ENCODE results near the gene PITX2. TPM values are rescaled to one million over a fixed set of nuclear protein-coding genes. Genes with fewer than 3 reads are reported as not detected.

The PITX2 gene
- total and polyA plus RNA-seq, 8 donors = 0.09 to 0.16 TPM; not detected in 6

DNA sequence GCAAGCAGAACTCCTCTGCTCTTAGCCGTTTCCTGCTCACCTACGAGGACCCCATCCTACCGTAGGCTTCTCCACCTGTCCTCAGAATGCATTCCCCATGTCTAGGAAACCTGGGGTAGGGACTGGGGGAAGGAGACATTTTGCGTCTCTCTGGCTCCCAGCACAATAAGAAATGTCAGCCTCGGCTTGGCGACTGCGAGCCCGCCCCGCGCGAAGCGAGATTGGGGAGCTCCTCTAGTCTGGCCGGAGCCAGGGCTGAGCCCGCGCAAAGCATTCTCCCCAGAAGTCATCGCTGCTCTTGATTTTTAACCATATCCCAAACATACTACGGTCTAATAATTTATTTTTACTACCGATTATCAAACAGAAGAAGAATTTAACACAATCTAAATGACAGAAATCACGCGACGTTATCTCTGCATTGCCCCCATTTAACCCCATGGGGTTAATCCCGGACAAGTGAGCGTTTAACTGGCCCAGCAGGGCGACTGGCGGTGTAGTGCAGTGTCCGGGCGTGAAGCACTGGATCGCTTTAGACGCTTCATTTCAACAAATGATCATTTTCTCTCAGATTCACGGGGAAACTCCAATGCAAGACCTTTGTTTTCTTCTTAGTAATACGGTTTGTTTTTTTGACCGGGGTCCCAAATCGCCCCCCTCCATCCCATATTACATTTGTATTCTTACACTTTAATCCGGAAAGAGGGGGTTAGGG is 8.0 kb upstream of the PITX2 start:
- Histone ChIP-seq H3K9me3 (no peaks in the 10 kb centered on the region), H3K4me3 (no peak overlapping the region), H3K4me1 (peaks cover 0 to 8% (median 6%) of the 10 kb centered on the region in 3 donors), H3K27ac (no peak overlapping the region), H3K27me3 (peaks cover 5 to 77% (median 44%) of the 10 kb centered on the region in 4 donors), H3K36me3 (no peaks in the 10 kb centered on the region)
- intact Hi-C loops (cut with DNase I) = loop anchor here in 1 of 3 donors (10.0 kb wide), 2 partner anchors 654 to 994 kb away; no protein-coding TSS in a partner anchor
- 5 to 9% methylated on average over 34 of the region's 34 CpGs for WGBS, 2 donors
- FAIRE-seq = no peak
- ATAC-seq = no peak
- DNase-seq = no peak
- TF ChIP-seq, protein P1, sequence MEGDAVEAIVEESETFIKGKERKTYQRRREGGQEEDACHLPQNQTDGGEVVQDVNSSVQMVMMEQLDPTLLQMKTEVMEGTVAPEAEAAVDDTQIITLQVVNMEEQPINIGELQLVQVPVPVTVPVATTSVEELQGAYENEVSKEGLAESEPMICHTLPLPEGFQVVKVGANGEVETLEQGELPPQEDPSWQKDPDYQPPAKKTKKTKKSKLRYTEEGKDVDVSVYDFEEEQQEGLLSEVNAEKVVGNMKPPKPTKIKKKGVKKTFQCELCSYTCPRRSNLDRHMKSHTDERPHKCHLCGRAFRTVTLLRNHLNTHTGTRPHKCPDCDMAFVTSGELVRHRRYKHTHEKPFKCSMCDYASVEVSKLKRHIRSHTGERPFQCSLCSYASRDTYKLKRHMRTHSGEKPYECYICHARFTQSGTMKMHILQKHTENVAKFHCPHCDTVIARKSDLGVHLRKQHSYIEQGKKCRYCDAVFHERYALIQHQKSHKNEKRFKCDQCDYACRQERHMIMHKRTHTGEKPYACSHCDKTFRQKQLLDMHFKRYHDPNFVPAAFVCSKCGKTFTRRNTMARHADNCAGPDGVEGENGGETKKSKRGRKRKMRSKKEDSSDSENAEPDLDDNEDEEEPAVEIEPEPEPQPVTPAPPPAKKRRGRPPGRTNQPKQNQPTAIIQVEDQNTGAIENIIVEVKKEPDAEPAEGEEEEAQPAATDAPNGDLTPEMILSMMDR (IDR thresholded peaks at IDR 0.05) = no peak

DNA sequence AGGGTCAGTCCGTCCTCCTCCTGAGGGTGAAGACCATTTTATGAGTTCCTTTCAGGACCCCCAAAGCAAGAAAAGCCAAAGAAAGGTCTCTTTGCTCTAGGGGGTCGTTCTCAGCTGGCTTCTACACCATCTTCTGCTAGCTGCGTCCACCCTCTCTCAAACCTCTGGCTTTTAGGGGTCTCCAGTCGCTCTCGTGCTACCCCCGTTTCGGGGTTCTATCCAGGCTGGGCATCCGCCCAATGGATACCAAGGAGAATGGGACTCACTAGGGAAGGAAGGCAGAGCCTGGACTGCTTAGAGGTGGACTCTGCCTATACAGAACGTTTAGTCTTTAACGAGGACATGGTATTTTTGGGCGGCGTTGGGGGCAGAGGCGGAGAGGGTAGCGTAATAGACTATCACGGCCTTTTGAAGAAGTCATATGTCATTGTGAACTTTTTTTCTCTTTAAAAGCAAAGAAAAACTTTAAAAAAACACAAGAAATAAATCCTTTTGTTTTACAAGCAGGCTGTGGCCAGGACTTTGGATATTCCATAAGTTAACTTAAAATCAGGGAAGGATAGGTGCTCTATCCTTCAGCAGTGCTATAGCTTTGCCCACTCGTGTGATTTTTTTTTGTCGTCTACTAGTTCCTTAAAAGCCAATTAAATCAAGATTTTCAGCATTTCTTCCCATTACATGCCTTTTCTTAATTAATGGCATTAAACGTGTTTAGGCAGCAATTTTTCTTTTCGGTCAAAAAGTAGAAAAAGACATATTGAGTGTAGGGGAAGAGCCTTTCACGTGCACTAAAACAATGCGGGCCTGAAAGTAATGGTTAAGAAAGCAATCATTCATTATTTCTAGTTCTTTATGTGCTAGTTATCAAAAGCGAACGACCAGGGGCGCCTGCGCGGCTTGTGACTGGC is 7.2 kb upstream of the PITX2 start:
- Histone ChIP-seq H3K36me3 (no peaks in the 10 kb centered on the region), H3K27me3 (peaks cover 5 to 77% (median 41%) of the 10 kb centered on the region in 4 donors), H3K4me3 (no peak overlapping the region), H3K9me3 (no peaks in the 10 kb centered on the region), H3K27ac (no peak overlapping the region), H3K4me1 (peaks cover 0 to 8% (median 6%) of the 10 kb centered on the region in 3 donors)
- ATAC-seq (no peak), FAIRE-seq (no peak), DNase-seq (no peak)
- intact Hi-C loops (cut with DNase I) = loop anchor here in 1 of 3 donors (10.0 kb wide), 2 partner anchors 655 to 995 kb away; no protein-coding TSS in a partner anchor
- 11 to 12% methylated on average over 26 of the region's 26 CpGs for WGBS, 2 donors
- TF ChIP-seq, protein P1 (IDR thresholded peaks at IDR 0.05) = no peak

DNA sequence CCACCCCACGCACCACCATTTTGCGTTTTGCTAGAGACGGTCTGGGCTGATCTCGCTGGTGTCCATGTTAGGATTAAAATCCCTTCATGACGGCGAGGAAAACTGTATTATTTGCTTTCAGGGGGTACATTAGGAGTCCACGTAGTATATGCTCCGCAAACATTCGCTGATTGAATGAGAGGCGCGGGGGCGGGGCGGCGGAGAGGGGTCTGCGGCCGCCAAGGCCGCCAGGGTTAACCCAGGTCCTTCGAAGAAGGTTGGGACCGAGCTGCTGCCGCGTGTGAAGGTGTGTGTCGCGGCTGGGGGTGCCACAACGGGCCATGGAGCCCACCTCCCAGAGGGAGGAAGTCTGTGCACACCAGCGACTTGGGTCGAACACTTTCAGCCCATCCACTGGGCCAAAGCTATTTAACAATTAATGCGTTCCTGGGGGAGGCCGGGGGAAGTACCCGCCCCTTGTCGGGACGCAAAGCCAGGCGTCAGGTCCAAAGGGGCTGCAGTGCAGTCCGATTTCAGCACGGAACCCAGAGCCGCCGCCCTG is 6.4 kb upstream of the PITX2 start:
- no peaks in the 10 kb centered on the region for H3K9me3 ChIP-seq
- H3K27ac ChIP-seq = no peak overlapping the region
- no peak overlapping the region for H3K4me3 ChIP-seq
- DNase-seq = no peak
- H3K4me1 ChIP-seq = peaks cover 0 to 8% (median 6%) of the 10 kb centered on the region in 3 donors
- no peak for FAIRE-seq
- TF ChIP-seq, protein P1 (IDR thresholded peaks at IDR 0.05) = no peak
- no peak for ATAC-seq
- 5 to 7% methylated on average over 35 to 36 of the region's 36 CpGs for WGBS, 2 donors
- peaks cover 8 to 73% (median 38%) of the 10 kb centered on the region in 4 donors for H3K27me3 ChIP-seq
- H3K36me3 ChIP-seq = no peaks in the 10 kb centered on the region
- intact Hi-C loops (cut with DNase I) = no loop called here

DNA sequence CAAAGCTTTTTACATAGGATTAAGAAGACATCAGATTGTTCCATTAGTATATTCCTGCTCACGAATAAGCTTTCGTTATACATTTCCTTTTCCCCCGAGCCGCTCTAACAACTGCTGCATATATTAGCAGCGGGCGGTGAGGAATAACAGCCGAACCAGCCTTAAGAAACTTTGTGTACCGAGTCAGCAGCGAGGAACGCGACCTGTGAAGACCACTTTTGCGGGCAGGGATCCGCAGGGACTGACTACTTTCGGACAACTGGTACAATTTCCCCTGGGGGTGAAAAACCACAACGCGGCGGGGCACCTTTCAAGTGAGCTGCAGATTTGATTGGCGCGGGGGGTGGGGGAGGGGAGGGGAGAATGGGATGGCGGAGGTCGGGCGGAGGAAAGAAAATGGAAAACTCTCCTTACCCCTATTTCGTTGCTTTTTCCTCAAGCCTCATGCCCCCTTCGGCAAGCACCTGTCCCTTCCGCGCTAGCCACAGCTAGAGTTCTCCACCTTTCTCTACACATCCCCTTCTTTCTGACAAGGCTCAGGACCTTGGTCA is 5.9 kb upstream of the PITX2 start:
- Histone ChIP-seq H3K9me3 (no peaks in the 10 kb centered on the region), H3K27me3 (peaks cover 8 to 72% (median 37%) of the 10 kb centered on the region in 4 donors), H3K27ac (no peak overlapping the region), H3K4me3 (no peak overlapping the region), H3K36me3 (no peaks in the 10 kb centered on the region), H3K4me1 (peaks cover 0 to 8% (median 6%) of the 10 kb centered on the region in 3 donors)
- WGBS, 2 donors = 8% methylated on average over 26 of the region's 26 CpGs
- TF ChIP-seq, protein P1 (IDR thresholded peaks at IDR 0.05) = no peak
- no peak for DNase-seq
- intact Hi-C loops (cut with DNase I) = no loop called here
- no peak for FAIRE-seq
- ATAC-seq = no peak

All from pancreas (tissue), 10 donors.